CD4-positive, CD25-positive, alpha-beta regulatory T cell (primary cell): ENCODE measurements around the gene SLC25A42. TPM values are rescaled to one million over a fixed set of nuclear protein-coding genes. Genes with fewer than 3 reads are reported as not detected.
"Not testable (repeated sequence)": the region's sequence is repeated elsewhere in the genome, so short reads cannot be mapped to it uniquely, and the experiment has no call there.

Source experiments
- ATAC-seq, 2 donors: fragments of 150-1000 bp; cut with Tn5 transposase; one replicate each; pipeline ENCODE4 v1.10.0; 2021; ENCODE audit warnings: low read depth in 2 of 2, moderate number of reproducible peaks in 2 of 2, moderate library complexity in 1 of 2
- DNase-seq, 3 donors: peaks; one replicate each; pipeline versions ENCODE4 v3.0.0 to v3.0.0-alpha.2; 2012 to 2022; ENCODE audit warnings: mixed read lengths in 1 of 3
- H3K27ac ChIP-seq: one replicate; pipeline ENCODE4 v1.7.0; 2013; ENCODE audit warnings: mild to moderate bottlenecking, low read length; ENCODE audit not compliant: insufficient read depth, poor library complexity, severe bottlenecking
- H3K27me3 ChIP-seq: one replicate; pipeline ENCODE4 v1.7.0; 2013; ENCODE audit warnings: low read length; ENCODE audit not compliant: control insufficient read depth, insufficient read depth
- H3K36me3 ChIP-seq: one replicate; pipeline ENCODE4 v1.7.0; 2013; ENCODE audit warnings: mild to moderate bottlenecking, low read length, moderate library complexity; ENCODE audit not compliant: control insufficient read depth, insufficient read depth
- H3K4me1 ChIP-seq: 2 replicates; pipeline ENCODE4 v1.7.0; 2013; ENCODE audit warnings: mild to moderate bottlenecking, low read length; ENCODE audit not compliant: insufficient read depth, control insufficient read depth, poor library complexity, severe bottlenecking
- H3K4me3 ChIP-seq: one replicate; pipeline ENCODE4 v1.7.0; 2013; ENCODE audit warnings: low read depth, mild to moderate bottlenecking, low read length, moderate library complexity
- H3K9me3 ChIP-seq, 2 experiments: 1 replicate in 1 of 2; 2 replicates in 1 of 2; pipeline ENCODE4 v1.7.0; 2013; ENCODE audit warnings: low read length in 2 of 2, mild to moderate bottlenecking in 1 of 2, moderate library complexity in 1 of 2; ENCODE audit not compliant: control insufficient read depth in 2 of 2
- H3K27ac Mint-ChIP-seq, 3 donors: one replicate each; pipeline ENCODE4 v1.8.0; 2020 to 2022; ENCODE audit warnings: mild to moderate bottlenecking in 3 of 3, mixed read lengths in 3 of 3, moderate library complexity in 2 of 3
- H3K27me3 Mint-ChIP-seq: one replicate; pipeline ENCODE4 v1.8.0; 2022; ENCODE audit warnings: mild to moderate bottlenecking, mixed read lengths
- H3K36me3 Mint-ChIP-seq: one replicate; pipeline ENCODE4 v1.8.0; 2020; ENCODE audit warnings: mixed read lengths
- H3K4me1 Mint-ChIP-seq, 4 donors: one replicate each; pipeline ENCODE4 v1.8.0; 2020 to 2022; ENCODE audit warnings: mixed read lengths in 4 of 4, mild to moderate bottlenecking in 1 of 4
- H3K4me3 Mint-ChIP-seq, 4 donors: one replicate each; pipeline ENCODE4 v1.8.0; 2020 to 2022; ENCODE audit warnings: mild to moderate bottlenecking in 4 of 4, mixed read lengths in 4 of 4, moderate library complexity in 3 of 4
- H3K9me3 Mint-ChIP-seq, 7 donors: one replicate each; pipeline ENCODE4 v1.8.0; 2020 to 2022; ENCODE audit warnings: mixed read lengths in 7 of 7, mild to moderate bottlenecking in 3 of 7, moderate library complexity in 2 of 7
- polyA plus RNA-seq, 4 donors: library from polyadenylated mRNA; unstranded; fragments of 300-500 nt; fragmentation: Illumina TruSeq; gene quantifications; one replicate each; pipeline ENCODE4 v1.2.3, GENCODE V29; 2021
- total RNA-seq: library from RNA; stranded (reverse); gene quantifications from one replicate; pipeline ENCODE4 v1.2.3, GENCODE V29; 2022

The SLC25A42 gene
- total and polyA plus RNA-seq, 5 donors from 2014 or later, result 10.4 to 32.2 (median 19.0) TPM

DNA sequence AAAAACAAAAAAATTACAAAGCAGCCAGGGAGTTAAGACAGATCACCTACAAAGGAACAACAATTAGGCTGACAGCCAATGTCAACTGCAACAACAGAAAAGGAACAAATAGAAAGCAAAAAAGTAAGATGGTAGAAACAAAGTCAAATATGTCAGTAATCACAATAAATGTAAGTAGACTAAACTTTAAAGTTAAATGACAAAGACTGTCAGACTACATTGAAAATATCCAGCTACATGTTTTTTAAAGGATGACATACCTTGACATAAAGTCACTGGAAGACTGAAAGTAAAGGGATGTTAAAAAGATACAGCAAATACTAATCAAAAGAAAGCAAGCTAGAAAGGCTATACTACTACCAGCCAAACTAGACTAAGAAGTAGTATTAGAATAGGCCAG is 59.6 kb downstream of the SLC25A42 start:
- Histone ChIP-seq H3K4me1 (no peaks in the 10 kb centered on the region), H3K4me3 (no peak overlapping the region), H3K27ac (no peak overlapping the region), H3K27me3 (no peaks in the 10 kb centered on the region), H3K36me3 (peaks cover 7% of the 10 kb centered on the region), H3K9me3 (no peaks in the 10 kb centered on the region)
- Mint-ChIP-seq H3K4me1 (peaks cover 0 to 4% (median 2%) of the 10 kb centered on the region in 4 donors), H3K27ac (no peak overlapping the region), H3K9me3 (peaks cover 0 to 9% (median 3%) of the 10 kb centered on the region in 7 donors), H3K27me3 (no peaks in the 10 kb centered on the region), H3K36me3 (peaks cover 19% of the 10 kb centered on the region), H3K4me3 (no peak overlapping the region)
- ATAC-seq (no peak), DNase-seq (no peak)

DNA sequence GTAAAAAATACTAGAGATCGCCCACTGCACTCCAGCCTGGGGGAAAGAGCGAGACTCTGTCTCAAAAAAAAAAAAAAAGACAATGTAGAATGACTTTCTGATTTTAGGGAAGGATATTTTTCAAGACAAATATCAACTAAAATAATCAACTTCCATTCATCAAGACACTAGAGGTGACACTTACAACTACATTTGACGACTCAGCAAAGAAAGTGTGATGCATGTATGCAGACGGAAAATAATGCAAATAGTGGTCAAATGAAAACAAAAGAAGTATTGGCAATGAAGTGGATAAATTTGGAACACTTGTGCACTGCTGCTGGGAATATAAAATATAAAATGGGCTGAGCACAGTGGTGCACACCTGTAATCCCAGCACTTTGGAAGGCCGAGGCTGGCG is 62.3 kb downstream of the SLC25A42 start:
- H3K27ac Mint-ChIP-seq, result no peak overlapping the region
- DNase-seq (no peak), ATAC-seq (no peak)
- peaks cover 19% of the 10 kb centered on the region for H3K36me3 Mint-ChIP-seq
- no peak overlapping the region for H3K4me3 Mint-ChIP-seq
- H3K4me3 ChIP-seq, result no peak overlapping the region
- no peak overlapping the region for H3K27ac ChIP-seq
- no peaks in the 10 kb centered on the region for H3K27me3 Mint-ChIP-seq
- peaks cover 5% of the 10 kb centered on the region for H3K36me3 ChIP-seq
- H3K4me1 Mint-ChIP-seq, result peaks cover 0 to 4% (median 2%) of the 10 kb centered on the region in 4 donors
- H3K27me3 ChIP-seq, result no peaks in the 10 kb centered on the region
- H3K9me3 Mint-ChIP-seq, result peaks cover 0 to 9% (median 3%) of the 10 kb centered on the region in 7 donors
- no peaks in the 10 kb centered on the region for H3K9me3 ChIP-seq
- H3K4me1 ChIP-seq, result no peaks in the 10 kb centered on the region

DNA sequence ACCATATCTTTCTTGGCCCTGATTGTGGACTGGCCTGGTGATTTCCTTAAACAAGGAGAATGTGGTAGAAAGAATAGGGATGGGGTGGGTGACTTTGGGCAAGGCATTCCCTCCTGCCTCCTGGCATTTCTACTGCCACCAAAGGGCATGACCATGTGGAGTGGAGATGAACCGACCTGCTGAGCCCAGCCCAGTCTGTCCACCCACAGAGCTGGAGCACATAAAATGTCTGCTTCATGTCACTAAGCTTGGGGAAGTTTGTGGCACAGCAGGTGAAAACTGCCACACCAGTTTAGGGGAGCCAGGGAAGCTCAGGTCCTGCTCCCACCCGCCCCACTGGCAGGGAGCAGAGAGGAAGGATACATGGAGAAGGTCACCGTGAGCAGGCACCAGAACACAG is 68.2 kb downstream of the SLC25A42 start:
- Mint-ChIP-seq H3K36me3 (peaks cover 12% of the 10 kb centered on the region), H3K9me3 (peaks cover 0 to 3% (median 0%) of the 10 kb centered on the region in 7 donors), H3K27ac (no peak overlapping the region), H3K4me1 (peaks cover 0 to 15% (median 7%) of the 10 kb centered on the region in 4 donors), H3K4me3 (no peak overlapping the region), H3K27me3 (no peaks in the 10 kb centered on the region)
- no peak for DNase-seq
- no peak for ATAC-seq
- Histone ChIP-seq H3K4me1 (peaks cover 7% of the 10 kb centered on the region), H3K9me3 (peaks cover 0 to 6% of the 10 kb centered on the region in 2 experiments), H3K27ac (no peak overlapping the region), H3K36me3 (no peaks in the 10 kb centered on the region), H3K4me3 (no peak overlapping the region), H3K27me3 (no peaks in the 10 kb centered on the region)

DNA sequence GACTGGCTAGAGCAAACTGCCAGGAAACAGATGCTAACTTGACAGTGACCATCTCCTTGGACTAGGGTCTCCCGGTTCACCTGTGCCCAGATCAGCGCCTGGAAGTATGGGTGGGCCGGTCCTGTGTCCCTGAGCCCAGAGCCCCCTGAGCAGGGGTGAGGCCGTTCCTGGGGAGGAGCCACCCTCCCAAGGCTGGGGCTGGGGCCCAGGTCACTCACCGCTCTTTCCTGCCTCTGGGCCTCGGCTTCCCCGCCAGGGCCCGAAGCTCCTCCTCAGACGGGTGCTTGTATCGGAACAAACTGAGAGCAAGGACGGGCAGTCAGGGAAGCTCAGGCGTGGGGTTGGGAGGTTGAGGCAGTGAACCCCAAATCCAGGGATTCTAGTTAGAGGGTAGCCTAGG is 69.1 kb downstream of the SLC25A42 start:
- Histone ChIP-seq H3K9me3 (peaks cover 0 to 6% of the 10 kb centered on the region in 2 experiments), H3K4me1 (peaks cover 16% of the 10 kb centered on the region), H3K27me3 (no peaks in the 10 kb centered on the region), H3K4me3 (no peak overlapping the region), H3K27ac (no peak overlapping the region), H3K36me3 (no peaks in the 10 kb centered on the region)
- Mint-ChIP-seq H3K4me1 (peaks cover 0 to 23% (median 11%) of the 10 kb centered on the region in 4 donors), H3K36me3 (peaks cover 10% of the 10 kb centered on the region), H3K27ac (no peak overlapping the region), H3K27me3 (no peaks in the 10 kb centered on the region), H3K9me3 (peaks cover 0 to 3% (median 0%) of the 10 kb centered on the region in 7 donors), H3K4me3 (no peak overlapping the region)
- no peak for ATAC-seq
- DNase-seq, result no peak

DNA sequence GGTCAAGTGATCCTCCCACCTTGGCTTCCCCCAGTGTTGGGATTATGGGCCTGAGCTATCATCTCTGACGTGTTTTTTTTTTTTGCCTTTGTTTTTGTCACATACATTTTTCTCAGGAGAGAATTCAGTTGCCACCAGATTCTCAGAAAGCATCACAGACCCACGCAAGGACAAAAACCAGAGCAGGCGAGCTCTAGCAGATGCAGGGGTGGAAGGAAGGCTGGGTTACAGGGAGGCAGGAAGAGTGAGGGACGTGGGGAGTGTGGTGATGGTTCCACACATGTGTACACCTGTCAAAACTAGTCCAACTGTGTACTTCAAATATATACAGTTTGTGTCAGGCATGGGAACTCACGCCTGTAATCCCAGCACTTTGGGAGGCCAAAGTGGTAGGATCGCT is 70.2 kb downstream of the SLC25A42 start:
- Histone ChIP-seq H3K27me3 (no peaks in the 10 kb centered on the region), H3K9me3 (peaks cover 0 to 6% of the 10 kb centered on the region in 2 experiments), H3K4me3 (no peak overlapping the region), H3K36me3 (no peaks in the 10 kb centered on the region), H3K4me1 (peaks cover 19% of the 10 kb centered on the region), H3K27ac (no peak overlapping the region)
- Mint-ChIP-seq H3K36me3 (peaks cover 8% of the 10 kb centered on the region), H3K27ac (no peak overlapping the region), H3K4me3 (no peak overlapping the region), H3K9me3 (peaks cover 0 to 3% (median 0%) of the 10 kb centered on the region in 7 donors), H3K4me1 (peaks cover 6 to 32% (median 19%) of the 10 kb centered on the region in 4 donors), H3K27me3 (no peaks in the 10 kb centered on the region)
- no peak for DNase-seq
- no peak for ATAC-seq

DNA sequence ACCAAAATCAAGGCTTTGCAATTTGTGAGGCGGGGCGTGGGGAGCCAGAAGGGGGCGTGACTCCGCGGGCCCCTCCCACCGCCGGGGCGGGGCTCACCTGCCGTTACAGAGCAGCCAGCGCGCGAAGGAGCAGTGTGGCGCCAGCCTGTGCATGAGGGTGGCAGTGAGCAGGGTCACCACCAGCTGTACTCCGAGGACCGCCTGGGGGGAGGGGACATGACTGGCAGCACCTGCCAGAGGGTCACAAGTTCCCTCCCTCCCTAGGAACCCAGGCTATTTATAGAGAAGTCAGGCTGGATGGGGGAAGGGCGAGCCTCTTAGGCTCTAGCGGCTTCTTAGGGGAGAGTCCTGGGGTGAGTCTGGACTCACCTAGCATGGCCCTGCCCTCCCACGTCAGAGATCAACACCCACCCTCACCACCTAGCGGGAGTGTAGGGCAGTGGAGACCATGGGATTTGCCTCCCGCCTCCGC is 70.9 kb downstream of the SLC25A42 start:
- no peaks in the 10 kb centered on the region for H3K27me3 ChIP-seq
- Mint-ChIP-seq H3K36me3 (peaks cover 8% of the 10 kb centered on the region), H3K27me3 (no peaks in the 10 kb centered on the region), H3K4me1 (peaks cover 6 to 39% (median 23%) of the 10 kb centered on the region in 4 donors), H3K4me3 (no peak overlapping the region), H3K9me3 (peaks cover 0 to 3% (median 0%) of the 10 kb centered on the region in 7 donors), H3K27ac (peak overlapping the region in 1 of 3 donors; percentile 36)
- ATAC-seq, result no peak
- H3K27ac ChIP-seq, result no peak overlapping the region
- H3K4me1 ChIP-seq, result peaks cover 19% of the 10 kb centered on the region
- no peaks in the 10 kb centered on the region for H3K36me3 ChIP-seq
- peaks cover 0 to 6% of the 10 kb centered on the region in 2 experiments for H3K9me3 ChIP-seq
- H3K4me3 ChIP-seq, result no peak overlapping the region
- DNase-seq, result peak; percentile 18 to 31 (median 21)

DNA sequence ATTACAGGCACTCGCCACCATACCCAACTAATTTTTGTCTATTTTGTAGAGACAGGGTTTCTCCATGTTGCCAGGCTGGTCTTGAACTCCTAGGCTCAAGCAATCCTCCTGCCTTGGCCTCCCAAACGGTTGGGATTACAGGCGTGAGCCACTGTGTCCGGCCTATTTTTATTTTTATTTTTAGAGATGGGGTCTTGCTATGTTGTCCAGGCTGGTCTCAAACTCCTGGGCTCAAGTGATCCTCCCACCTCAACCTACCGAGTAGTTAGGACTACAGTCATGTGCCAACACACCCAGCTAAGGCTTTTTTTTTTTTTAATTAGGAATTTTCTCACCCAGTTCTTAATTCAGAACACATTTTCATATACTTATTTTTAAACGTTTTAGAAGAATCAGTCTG is 71.9 kb downstream of the SLC25A42 start:
- peaks cover 19% of the 10 kb centered on the region for H3K4me1 ChIP-seq
- H3K36me3 Mint-ChIP-seq, H3K27me3 ChIP-seq, H3K27ac Mint-ChIP-seq, H3K27me3 Mint-ChIP-seq, ATAC-seq, H3K9me3 Mint-ChIP-seq, H3K27ac ChIP-seq, H3K9me3 ChIP-seq, H3K4me3 ChIP-seq, H3K36me3 ChIP-seq, DNase-seq: not testable (repeated sequence)
- Mint-ChIP-seq H3K4me1 (peaks cover 6 to 41% (median 23%) of the 10 kb centered on the region in 4 donors), H3K4me3 (peak overlapping the region in 1 of 4 donors; percentile 16)

DNA sequence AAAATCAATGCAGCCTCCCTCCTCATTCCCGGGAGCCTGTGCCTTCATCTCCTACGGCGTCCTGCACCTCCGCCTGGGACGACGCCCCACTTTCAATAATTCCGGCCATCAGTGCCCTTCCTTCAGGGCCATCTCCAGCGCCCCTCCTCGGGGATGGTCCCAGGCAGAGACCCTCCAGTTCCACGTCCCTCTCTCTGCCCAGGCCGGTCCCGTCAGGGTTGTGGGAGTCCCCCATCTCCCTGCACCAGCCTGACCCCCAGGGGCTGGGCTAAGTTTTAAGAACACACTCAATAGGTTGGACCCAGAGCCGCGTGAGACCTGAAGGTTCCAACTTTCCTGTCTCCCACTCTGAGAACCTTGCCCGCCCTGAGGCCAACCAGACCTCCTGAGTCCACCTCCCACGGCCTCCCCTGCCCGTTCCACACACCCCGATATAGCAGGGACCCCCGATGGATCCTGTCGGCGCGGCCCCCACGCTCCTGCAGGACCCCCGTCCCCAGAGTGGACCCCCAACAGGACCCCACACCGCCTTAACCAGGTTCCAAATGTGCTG is 73.8 kb downstream of the SLC25A42 start:
- no peaks in the 10 kb centered on the region for H3K9me3 Mint-ChIP-seq
- Histone ChIP-seq H3K27ac (peak overlapping the region; percentile 57), H3K4me1 (peaks cover 19% of the 10 kb centered on the region), H3K36me3 (no peaks in the 10 kb centered on the region), H3K9me3 (no peaks in the 10 kb centered on the region), H3K27me3 (no peaks in the 10 kb centered on the region), H3K4me3 (peak overlapping the region; percentile 76)
- ATAC-seq (no peak), DNase-seq (no peak)
- H3K4me1 Mint-ChIP-seq, result peaks cover 6 to 41% (median 20%) of the 10 kb centered on the region in 4 donors
- H3K27me3 Mint-ChIP-seq, result no peaks in the 10 kb centered on the region
- H3K36me3 Mint-ChIP-seq, result no peaks in the 10 kb centered on the region
- peak overlapping the region in 2 of 3 donors; percentile 93 to 99 for H3K27ac Mint-ChIP-seq
- H3K4me3 Mint-ChIP-seq, result peak overlapping the region; percentile 90 to 99 (median 96)
